ENCODE data around the gene EWSR1.

The EWSR1 gene

GRCh38 chr22:29251265-29251664 is 16.8 kb upstream of the EWSR1 start:
- DNase-seq (ENCODE audit: low spot score) = no peak

- DNase-seq (ENCODE audit: low spot score) = no peak
Observed at GRCh38 chr22:29251981-29252911, 15.8 kb upstream of the EWSR1 start.

- no peak for DNase-seq (ENCODE audit: low spot score)
Observed at GRCh38 chr22:29253561-29254285, 14.3 kb upstream of the EWSR1 start.

GRCh38 chr22:29254286-29254660 is 13.8 kb upstream of the EWSR1 start:
- DNase-seq (ENCODE audit: low spot score) = no peak

- no peak for DNase-seq (ENCODE audit: low spot score)
Observed at GRCh38 chr22:29255064-29255621, 12.9 kb upstream of the EWSR1 start.

- DNase-seq (ENCODE audit: low spot score) = no peak
Observed at GRCh38 chr22:29256606-29257325, 11.3 kb upstream of the EWSR1 start.

- no peak for DNase-seq (ENCODE audit: low spot score)
Observed at GRCh38 chr22:29257751-29258181, 10.3 kb upstream of the EWSR1 start.

GRCh38 chr22:29258407-29259252 is 9.4 kb upstream of the EWSR1 start:
- DNase-seq (ENCODE audit: low spot score) = no peak

GRCh38 chr22:29259253-29259899 is 8.7 kb upstream of the EWSR1 start:
- no peak for DNase-seq (ENCODE audit: low spot score)

- DNase-seq (ENCODE audit: low spot score) = no peak
Observed at GRCh38 chr22:29260031-29260560, 8.0 kb upstream of the EWSR1 start.

GRCh38 chr22:29260601-29261315 is 7.3 kb upstream of the EWSR1 start:
- DNase-seq (ENCODE audit: low spot score) = no peak

GRCh38 chr22:29263791-29264276 is 4.2 kb upstream of the EWSR1 start:
- no peak for DNase-seq (ENCODE audit: low spot score)

- no peak for DNase-seq (ENCODE audit: low spot score)
Observed at GRCh38 chr22:29265305-29265704, 2.8 kb upstream of the EWSR1 start.

GRCh38 chr22:29265929-29266328 is 2.1 kb upstream of the EWSR1 start:
- DNase-seq (ENCODE audit: low spot score) = no peak

- no peak for DNase-seq (ENCODE audit: low spot score)
Observed at GRCh38 chr22:29266564-29267461, 1.3 kb upstream of the EWSR1 start.

- no peak for DNase-seq (ENCODE audit: low spot score)
Observed at GRCh38 chr22:29267462-29267857, 608 bp upstream of the EWSR1 start.

GRCh38 chr22:29268511-29269229 is 602 bp downstream of the EWSR1 start:
- DNase-seq (ENCODE audit: low spot score) = peak; percentile 73

GRCh38 chr22:29269230-29269604 is 1.1 kb downstream of the EWSR1 start:
- no peak for DNase-seq (ENCODE audit: low spot score)
